Measurements from ENCODE around the gene OBSL1.

The OBSL1 gene

DNA sequence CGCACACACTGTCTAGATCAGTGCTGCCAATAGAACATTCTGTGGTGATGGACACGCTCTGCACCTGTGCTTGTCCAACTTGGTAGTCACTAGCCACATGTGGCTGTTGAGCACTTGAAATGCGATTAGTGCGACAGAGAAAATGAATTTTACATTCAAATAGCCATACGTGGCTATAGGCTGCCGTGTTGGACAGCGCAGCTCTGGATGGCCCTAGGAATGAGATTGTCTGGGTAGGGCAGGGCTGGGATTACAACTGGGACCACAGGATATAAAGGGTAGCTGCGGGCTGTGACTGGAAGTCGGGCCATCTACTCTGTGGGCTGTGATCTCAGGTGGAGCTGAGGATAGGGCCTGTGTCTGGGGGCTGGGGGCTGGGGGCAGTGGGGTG, 51.8 kb downstream of the OBSL1 start:
- no peak overlapping the region for H3K4me3 ChIP-seq (replicated peaks; ENCODE audit: low read depth, low read length)
- DNase-seq (ENCODE audit: extremely low read depth, low read depth): no peak
- TF ChIP-seq, protein P1, sequence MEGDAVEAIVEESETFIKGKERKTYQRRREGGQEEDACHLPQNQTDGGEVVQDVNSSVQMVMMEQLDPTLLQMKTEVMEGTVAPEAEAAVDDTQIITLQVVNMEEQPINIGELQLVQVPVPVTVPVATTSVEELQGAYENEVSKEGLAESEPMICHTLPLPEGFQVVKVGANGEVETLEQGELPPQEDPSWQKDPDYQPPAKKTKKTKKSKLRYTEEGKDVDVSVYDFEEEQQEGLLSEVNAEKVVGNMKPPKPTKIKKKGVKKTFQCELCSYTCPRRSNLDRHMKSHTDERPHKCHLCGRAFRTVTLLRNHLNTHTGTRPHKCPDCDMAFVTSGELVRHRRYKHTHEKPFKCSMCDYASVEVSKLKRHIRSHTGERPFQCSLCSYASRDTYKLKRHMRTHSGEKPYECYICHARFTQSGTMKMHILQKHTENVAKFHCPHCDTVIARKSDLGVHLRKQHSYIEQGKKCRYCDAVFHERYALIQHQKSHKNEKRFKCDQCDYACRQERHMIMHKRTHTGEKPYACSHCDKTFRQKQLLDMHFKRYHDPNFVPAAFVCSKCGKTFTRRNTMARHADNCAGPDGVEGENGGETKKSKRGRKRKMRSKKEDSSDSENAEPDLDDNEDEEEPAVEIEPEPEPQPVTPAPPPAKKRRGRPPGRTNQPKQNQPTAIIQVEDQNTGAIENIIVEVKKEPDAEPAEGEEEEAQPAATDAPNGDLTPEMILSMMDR (IDR thresholded peaks at IDR 0.05; ENCODE audit: low read depth, low read length, missing control alignments): no peak

DNA sequence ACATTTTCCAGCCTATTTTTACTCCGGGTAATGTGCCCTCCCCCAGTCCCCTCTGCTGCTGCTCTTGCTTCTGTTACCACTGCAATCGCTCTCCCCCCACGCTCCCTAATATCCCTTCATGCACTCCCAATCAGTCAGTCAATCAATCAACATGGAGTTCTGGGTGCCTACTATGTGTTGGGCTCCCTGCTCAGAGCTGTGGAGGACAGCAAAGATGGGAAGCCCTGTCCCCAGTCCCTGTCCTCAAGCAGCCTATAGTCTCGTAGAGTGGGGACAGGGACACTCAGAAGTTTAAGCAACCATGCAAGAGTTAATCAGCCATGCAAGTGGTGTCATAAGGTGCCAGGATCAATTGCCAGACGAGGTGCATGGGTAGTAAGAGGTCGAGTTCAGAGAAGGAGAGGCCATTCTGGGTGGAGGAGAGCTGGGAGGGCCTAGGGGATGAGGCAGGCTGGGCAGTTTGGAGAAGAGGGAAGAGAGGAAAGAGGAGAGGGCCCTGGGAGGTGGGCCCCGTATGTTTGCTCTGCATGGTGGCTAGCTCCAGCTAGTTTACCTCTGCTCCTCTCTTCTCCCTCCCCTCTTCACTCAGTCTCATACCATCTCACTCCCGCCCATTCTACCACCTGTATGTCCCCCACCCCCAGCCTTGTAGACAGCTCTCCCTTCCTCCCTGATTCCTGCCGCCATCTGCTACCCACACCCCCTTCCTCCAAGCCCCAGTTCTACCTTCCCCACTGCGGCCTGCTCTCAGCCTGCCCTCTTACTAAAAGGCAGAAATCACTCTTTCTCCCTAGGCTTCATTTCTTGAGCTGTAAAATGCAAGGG, 53.2 kb downstream of the OBSL1 start:
- H3K4me3 ChIP-seq (replicated peaks; ENCODE audit: low read depth, low read length): no peak overlapping the region
- DNase-seq (ENCODE audit: extremely low read depth, low read depth): no peak
- TF ChIP-seq, protein P1 (IDR thresholded peaks at IDR 0.05; ENCODE audit: low read depth, low read length, missing control alignments): no peak

- no peak for DNase-seq (ENCODE audit: extremely low read depth, low read depth)
- TF ChIP-seq, protein P1 (IDR thresholded peaks at IDR 0.05; ENCODE audit: low read depth, low read length, missing control alignments): no peak
- no peak overlapping the region for H3K4me3 ChIP-seq (replicated peaks; ENCODE audit: low read depth, low read length)
These were observed 54.5 kb downstream of the OBSL1 start for GRCh38 chr2:219516888-219517287.

DNA sequence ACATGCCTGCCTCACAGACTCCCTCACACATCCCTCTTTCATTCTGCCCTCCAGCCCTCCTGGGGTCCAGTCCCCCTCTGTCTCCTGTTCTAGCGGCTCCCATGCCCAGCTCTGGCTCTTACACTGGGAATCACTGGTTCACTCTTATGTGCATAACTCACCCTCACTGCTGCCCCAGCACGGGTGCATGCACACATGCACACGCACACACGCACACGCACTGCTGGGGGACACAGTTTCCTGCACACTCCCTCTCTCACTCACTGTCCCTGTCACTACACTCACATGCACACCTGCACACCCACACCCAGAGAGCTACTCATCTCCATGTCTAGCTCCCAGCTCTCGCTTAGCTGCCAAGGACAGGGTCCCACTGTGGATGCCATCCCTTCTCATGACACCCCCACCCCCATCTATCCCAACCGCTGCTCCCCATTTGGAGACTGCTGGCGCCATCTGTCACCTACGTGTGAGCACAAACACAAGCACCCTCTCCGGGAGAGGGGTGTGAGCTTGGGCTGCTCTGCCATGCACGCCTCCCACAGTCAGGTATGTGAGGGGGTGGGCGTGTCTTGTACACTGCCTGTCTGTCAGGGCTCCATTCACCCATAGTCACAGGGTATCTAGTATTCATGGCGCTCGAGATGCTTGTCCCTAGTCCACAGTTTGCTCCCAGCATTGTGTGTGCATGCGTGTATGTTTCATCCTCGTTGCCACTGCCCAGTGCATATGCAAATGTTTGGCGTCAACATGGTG, 55.3 kb downstream of the OBSL1 start:
- TF ChIP-seq, protein P1 (IDR thresholded peaks at IDR 0.05; ENCODE audit: low read depth, low read length, missing control alignments): no peak
- no peak for DNase-seq (ENCODE audit: extremely low read depth, low read depth)
- no peak overlapping the region for H3K4me3 ChIP-seq (replicated peaks; ENCODE audit: low read depth, low read length)

GRCh38 chr2:219514836-219515235, 56.5 kb downstream of the OBSL1 start:
- H3K4me3 ChIP-seq (replicated peaks; ENCODE audit: low read depth, low read length): no peak overlapping the region
- no peak for DNase-seq (ENCODE audit: extremely low read depth, low read depth)
- TF ChIP-seq, protein P1 (IDR thresholded peaks at IDR 0.05; ENCODE audit: low read depth, low read length, missing control alignments): no peak

DNA sequence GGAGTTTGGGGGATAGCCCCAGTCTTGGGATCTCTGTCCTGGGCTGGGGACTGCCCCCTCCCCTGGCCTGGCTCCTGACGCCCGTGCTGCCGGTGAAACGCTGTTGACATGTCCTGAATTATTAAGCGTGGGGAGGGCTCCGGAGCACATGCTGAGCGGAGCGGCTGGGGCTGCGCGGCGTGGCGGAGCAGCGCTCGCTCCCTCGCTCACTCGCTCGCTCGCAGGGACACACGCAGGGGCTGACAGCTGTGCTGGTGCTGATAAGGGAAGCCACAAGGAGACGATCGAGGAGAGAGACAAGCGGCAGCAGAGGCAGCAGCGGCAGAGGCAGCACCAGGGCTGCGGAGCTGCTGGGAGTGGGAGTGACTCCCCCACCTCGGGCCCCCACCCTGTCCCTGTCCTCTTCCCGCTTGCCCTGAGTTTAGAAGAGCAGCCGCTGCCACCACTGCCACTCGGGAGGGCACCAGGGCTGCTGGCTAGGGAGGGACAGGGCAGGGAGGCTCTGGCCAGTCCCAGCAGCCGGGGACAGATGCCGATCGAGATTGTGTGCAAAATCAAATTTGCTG, 57.1 kb downstream of the OBSL1 start, which contains the start of gene ASIC4:
Gene ASIC4 (plus strand): TSS at position 287 of the 566 bp plus-strand sequence. CDS start 243 bp downstream, at position 530.
- TF ChIP-seq, protein P1 (IDR thresholded peaks at IDR 0.05; ENCODE audit: low read depth, low read length, missing control alignments): no peak
- DNase-seq (ENCODE audit: extremely low read depth, low read depth): no peak
- no peak within 1 kb of the TSS for H3K4me3 ChIP-seq (replicated peaks; ENCODE audit: low read depth, low read length)
